HEK293 (cell line): Measurements from ENCODE around the gene SESN1.

Source experiments
- FEZF1 ChIP-seq: fragments of 450-650 bp; formaldehyde crosslinking; IDR thresholded peaks from 2 replicates; pipeline ENCODE4 v1.5.1; 2016; ENCODE audit warnings: missing biosample characterization, missing genetic modification characterization
- INSM2 ChIP-seq: fragments of 450-650 bp; formaldehyde crosslinking; IDR thresholded peaks from 2 replicates; pipeline ENCODE4 v1.5.1; 2016; ENCODE audit warnings: missing biosample characterization, missing genetic modification characterization
- KLF1 ChIP-seq: fragments of 450-650 bp; formaldehyde crosslinking; IDR thresholded peaks from 2 replicates; pipeline ENCODE4 v1.5.1; 2016; ENCODE audit warnings: missing biosample characterization, missing genetic modification characterization
- KLF16 ChIP-seq: fragments of 450-650 bp; formaldehyde crosslinking; IDR thresholded peaks from 2 replicates; pipeline ENCODE4 v1.5.1; 2017; ENCODE audit warnings: missing biosample characterization, missing genetic modification characterization
- OVOL3 ChIP-seq: fragments of 450-650 bp; formaldehyde crosslinking; IDR thresholded peaks from 2 replicates; pipeline ENCODE4 v1.5.1; 2016; ENCODE audit warnings: missing biosample characterization, missing genetic modification characterization
- PATZ1 ChIP-seq: fragments of 450-650 bp; formaldehyde crosslinking; IDR thresholded peaks from 2 replicates; pipeline ENCODE4 v1.5.1; 2016; ENCODE audit warnings: missing biosample characterization, missing genetic modification characterization
- PRDM4 ChIP-seq: fragments of 450-650 bp; formaldehyde crosslinking; IDR thresholded peaks from 2 replicates; pipeline ENCODE4 v1.5.1; 2017; ENCODE audit warnings: missing biosample characterization, missing genetic modification characterization
- TRIM28 ChIP-seq: IDR thresholded peaks from 2 replicates; pipeline ENCODE4 v1.6.1; 2011; ENCODE audit warnings: low read length, control low read depth, borderline replicate concordance
- ZBTB17 ChIP-seq: fragments of 450-650 bp; formaldehyde crosslinking; IDR thresholded peaks from 2 replicates; pipeline ENCODE4 v1.5.1; 2016; ENCODE audit warnings: missing biosample characterization, missing genetic modification characterization
- ZNF132 ChIP-seq: fragments of 450-650 bp; formaldehyde crosslinking; IDR thresholded peaks from 2 replicates; pipeline ENCODE4 v1.5.1; 2017; ENCODE audit warnings: missing biosample characterization, missing genetic modification characterization, borderline replicate concordance
- ZNF138 ChIP-seq: fragments of 450-650 bp; formaldehyde crosslinking; IDR thresholded peaks from 2 replicates; pipeline ENCODE4 v1.5.1; 2016; ENCODE audit warnings: missing biosample characterization, missing genetic modification characterization, borderline replicate concordance
- ZNF175 ChIP-seq: fragments of 450-650 bp; formaldehyde crosslinking; IDR thresholded peaks from 2 replicates; pipeline ENCODE4 v1.5.1; 2016; ENCODE audit warnings: missing biosample characterization, missing genetic modification characterization
- ZNF404 ChIP-seq: fragments of 450-650 bp; formaldehyde crosslinking; IDR thresholded peaks from 2 replicates; pipeline ENCODE4 v1.5.1; 2017; ENCODE audit warnings: missing biosample characterization, missing genetic modification characterization
- ZNF473 ChIP-seq: fragments of 450-650 bp; formaldehyde crosslinking; IDR thresholded peaks from 2 replicates; pipeline ENCODE4 v1.5.1; 2017; ENCODE audit warnings: missing biosample characterization, missing genetic modification characterization
- ZNF518A ChIP-seq: fragments of 450-650 bp; formaldehyde crosslinking; conservative IDR thresholded peaks from 2 replicates; pipeline ENCODE4 v1.5.1; 2016; ENCODE audit warnings: low read depth, missing biosample characterization, missing genetic modification characterization
- ZNF629 ChIP-seq: fragments of 450-650 bp; formaldehyde crosslinking; IDR thresholded peaks from 2 replicates; pipeline ENCODE4 v1.5.1; 2017; ENCODE audit warnings: missing biosample characterization, missing genetic modification characterization
- ZNF654 ChIP-seq: fragments of 450-650 bp; formaldehyde crosslinking; IDR thresholded peaks from 2 replicates; pipeline ENCODE4 v1.5.1; 2016; ENCODE audit warnings: low read depth, missing biosample characterization, missing genetic modification characterization
- ZNF660 ChIP-seq: fragments of 450-650 bp; IDR thresholded peaks from 2 replicates; pipeline ENCODE4 v1.5.1; 2018; ENCODE audit warnings: missing biosample characterization, mild to moderate bottlenecking, missing genetic modification characterization
- ZNF670 ChIP-seq: fragments of 450-650 bp; formaldehyde crosslinking; IDR thresholded peaks from 2 replicates; pipeline ENCODE4 v1.5.1; 2016; ENCODE audit warnings: missing biosample characterization, missing genetic modification characterization, low read depth
- ZNF677 ChIP-seq: fragments of 450-650 bp; IDR thresholded peaks from 2 replicates; pipeline ENCODE4 v1.5.0; 2018; ENCODE audit warnings: missing biosample characterization, mild to moderate bottlenecking, missing genetic modification characterization, moderate library complexity
- ZNF785 ChIP-seq: fragments of 450-650 bp; formaldehyde crosslinking; IDR thresholded peaks from 2 replicates; pipeline ENCODE4 v1.5.1; 2016; ENCODE audit warnings: missing biosample characterization, missing genetic modification characterization
- ZNF837 ChIP-seq: fragments of 450-650 bp; formaldehyde crosslinking; IDR thresholded peaks from 2 replicates; pipeline ENCODE4 v1.5.1; 2016; ENCODE audit warnings: missing biosample characterization, missing genetic modification characterization
- TF ChIP-seq, protein P1 (sequence below): fragments of 450-650 bp; formaldehyde crosslinking; IDR thresholded peaks from 2 replicates; pipeline ENCODE4 v1.5.1; 2016; ENCODE audit warnings: missing biosample characterization, missing genetic modification characterization
- TF ChIP-seq, protein P2 (sequence below): IDR thresholded peaks from 2 replicates; pipeline ENCODE4 v1.6.1; 2011; ENCODE audit warnings: mild to moderate bottlenecking, low read depth, low read length, borderline replicate concordance

Gene SESN1

GRCh38 chr6:109094416-109095035, at the start of gene SESN1 (continued):
- TF ChIP-seq ZNF132 (tag by site-specific recombination) (no peak), ZNF138 (no peak), ZNF404 (tag by site-specific recombination) (no peak), ZNF785 (tag by site-specific recombination) (peak; percentile 67; the same call in 1 of the 2 replicates), KLF1 (peak; percentile 94), KLF16 (0 out of 2 replicates have a peak, but pooled peaks have one; percentile 63), ZNF660 (peak; percentile 72), OVOL3 (tag by site-specific recombination) (no peak), FEZF1 (tag by site-specific recombination) (no peak), ZNF629 (tag by site-specific recombination) (no peak), ZNF837 (tag by site-specific recombination) (no peak), ZNF654 (tag by site-specific recombination) (no peak), ZNF670 (tag by site-specific recombination) (no peak), INSM2 (tag by site-specific recombination) (no peak; the same call in 1 of the 2 replicates), ZNF518A (no peak), ZNF677 (tag by site-specific recombination) (no peak), ZNF175 (tag by site-specific recombination) (no peak), TRIM28 (no peak), PATZ1 (tag by site-specific recombination) (peak; percentile 90), ZNF473 (tag by site-specific recombination) (no peak), ZBTB17 (peak; percentile 86), PRDM4 (tag by site-specific recombination) (peak; percentile 22; the same call in 1 of the 2 replicates)
- TF ChIP-seq, protein P1, sequence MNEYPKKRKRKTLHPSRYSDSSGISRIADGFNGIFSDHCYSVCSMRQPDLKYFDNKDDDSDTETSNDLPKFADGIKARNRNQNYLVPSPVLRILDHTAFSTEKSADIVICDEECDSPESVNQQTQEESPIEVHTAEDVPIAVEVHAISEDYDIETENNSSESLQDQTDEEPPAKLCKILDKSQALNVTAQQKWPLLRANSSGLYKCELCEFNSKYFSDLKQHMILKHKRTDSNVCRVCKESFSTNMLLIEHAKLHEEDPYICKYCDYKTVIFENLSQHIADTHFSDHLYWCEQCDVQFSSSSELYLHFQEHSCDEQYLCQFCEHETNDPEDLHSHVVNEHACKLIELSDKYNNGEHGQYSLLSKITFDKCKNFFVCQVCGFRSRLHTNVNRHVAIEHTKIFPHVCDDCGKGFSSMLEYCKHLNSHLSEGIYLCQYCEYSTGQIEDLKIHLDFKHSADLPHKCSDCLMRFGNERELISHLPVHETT (tag by site-specific recombination), result no peak
- TF ChIP-seq, protein P2, sequence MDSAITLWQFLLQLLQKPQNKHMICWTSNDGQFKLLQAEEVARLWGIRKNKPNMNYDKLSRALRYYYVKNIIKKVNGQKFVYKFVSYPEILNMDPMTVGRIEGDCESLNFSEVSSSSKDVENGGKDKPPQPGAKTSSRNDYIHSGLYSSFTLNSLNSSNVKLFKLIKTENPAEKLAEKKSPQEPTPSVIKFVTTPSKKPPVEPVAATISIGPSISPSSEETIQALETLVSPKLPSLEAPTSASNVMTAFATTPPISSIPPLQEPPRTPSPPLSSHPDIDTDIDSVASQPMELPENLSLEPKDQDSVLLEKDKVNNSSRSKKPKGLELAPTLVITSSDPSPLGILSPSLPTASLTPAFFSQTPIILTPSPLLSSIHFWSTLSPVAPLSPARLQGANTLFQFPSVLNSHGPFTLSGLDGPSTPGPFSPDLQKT, result no peak
